Epithelial cell of esophagus (primary cell): ENCODE results near the gene KRTAP2-2.
A peak's percentile ranks its signal among the peaks of the same experiment; 100 is the strongest.
"Not testable (repeated sequence)": the region's sequence is repeated elsewhere in the genome, so short reads cannot be mapped to it uniquely, and the experiment has no call there.

Experiments
- DNase-seq: peaks from one replicate; pipeline ENCODE4 v3.0.0; 2010; ENCODE audit warnings: low read depth
- H3K4me3 ChIP-seq: 2 replicates; pipeline ENCODE4 v1.5.1; 2011; ENCODE audit warnings: mild to moderate bottlenecking, low read length, control low read depth
- CTCF ChIP-seq: IDR thresholded peaks from 2 replicates; pipeline ENCODE4 v1.5.1; 2011; ENCODE audit warnings: low read depth, mild to moderate bottlenecking, low read length, control low read depth, inconsistent platforms; ENCODE audit not compliant: insufficient read depth; ENCODE audit errors: missing control alignments

The KRTAP2-2 gene

GRCh38 chr17:41058741-41059140 lies 3.7 kb upstream of the KRTAP2-2 start:
- peak; percentile 24 for DNase-seq
- H3K4me3 ChIP-seq, result no peak overlapping the region
- no peak for TF ChIP-seq CTCF

GRCh38 chr17:41057547-41057946 lies 2.5 kb upstream of the KRTAP2-2 start:
- no peak for DNase-seq
- no peak for TF ChIP-seq CTCF
- no peak overlapping the region for H3K4me3 ChIP-seq

GRCh38 chr17:41054556-41054955 lies 474 bp downstream of the KRTAP2-2 start:
- not testable (repeated sequence) for DNase-seq

GRCh38 chr17:41054025-41054424 lies 1.0 kb downstream of the KRTAP2-2 start:
- H3K4me3 ChIP-seq, result no peak overlapping the region
- DNase-seq, result no peak
- no peak for TF ChIP-seq CTCF

More at GRCh38 chr17:41054556-41054955, 474 bp downstream of the KRTAP2-2 start:
- not testable (repeated sequence) for H3K4me3 ChIP-seq

GRCh38 chr17:41052566-41052965 lies 2.5 kb downstream of the KRTAP2-2 start:
- DNase-seq, result no peak
- no peak for TF ChIP-seq CTCF
- H3K4me3 ChIP-seq, result no peak overlapping the region

GRCh38 chr17:41049110-41049509 lies 5.9 kb downstream of the KRTAP2-2 start:
- DNase-seq, result peak; percentile 36

GRCh38 chr17:41048441-41048840 lies 6.6 kb downstream of the KRTAP2-2 start:
- peak; percentile 53 for DNase-seq
- H3K4me3 ChIP-seq, result no peak overlapping the region
- TF ChIP-seq CTCF, result no peak

More at GRCh38 chr17:41049110-41049509, 5.9 kb downstream of the KRTAP2-2 start:
- no peak for TF ChIP-seq CTCF
- no peak overlapping the region for H3K4me3 ChIP-seq

- H3K4me3 ChIP-seq, result not testable (repeated sequence)
Measured at GRCh38 chr17:41046735-41047465, 8.1 kb downstream of the KRTAP2-2 start, which contains the start of gene KRTAP2-1. TSS of gene KRTAP2-1 (minus strand) at chr17:41047316. CDS start at chr17:41047267, 49 bp downstream.

More at GRCh38 chr17:41046735-41047465, 8.1 kb downstream of the KRTAP2-2 start, which contains the start of gene KRTAP2-1:
- not testable (repeated sequence) for DNase-seq
